ENCODE results near the gene TNIK. TPM values are rescaled to one million over a fixed set of nuclear protein-coding genes. Genes with fewer than 3 reads are reported as not detected.

TNIK gene
- polyA plus RNA-seq, 1 donor from 2014 or later: 19.3 TPM

DNA sequence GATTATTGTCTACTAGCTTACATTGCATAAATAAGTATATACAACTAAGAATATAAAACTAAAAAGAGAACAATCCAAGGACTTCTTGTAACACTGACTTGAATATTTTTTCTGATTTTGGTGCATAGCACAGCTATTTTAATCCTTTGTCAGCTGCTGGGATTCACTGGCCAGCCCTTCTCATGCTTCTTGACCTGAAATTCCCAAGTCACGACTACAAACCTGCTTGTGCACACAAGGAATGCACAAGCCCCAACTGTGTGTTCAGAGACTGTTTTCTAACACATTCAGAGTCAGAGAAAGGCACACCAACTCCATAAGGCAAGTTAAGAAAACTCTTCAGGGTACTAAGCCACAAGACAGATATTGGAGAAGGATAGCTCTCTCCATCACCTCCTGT, 80.9 kb downstream of the TNIK start:
- H3K27ac ChIP-seq (ENCODE audit: low read length): no peak overlapping the region
- no peak overlapping the region for H3K4me2 ChIP-seq (ENCODE audit: low read length)
- H3F3A ChIP-seq (ENCODE audit: insufficient read depth, low read length, poor library complexity, severe bottlenecking): peaks cover 4% of the 10 kb centered on the region
- H3K79me2 ChIP-seq (replicated peaks; ENCODE audit: insufficient read depth, low read length): peaks cover 4% of the 10 kb centered on the region
- H3K9me2 ChIP-seq (ENCODE audit: insufficient read depth, low read length): no peaks in the 10 kb centered on the region
- H3K36me3 ChIP-seq (ENCODE audit: insufficient read depth, low read length): no peaks in the 10 kb centered on the region
- H4K20me1 ChIP-seq (ENCODE audit: insufficient read depth): no peaks in the 10 kb centered on the region
- no peak overlapping the region for H3K9ac ChIP-seq (ENCODE audit: low read length)
- H3K27me3 ChIP-seq (ENCODE audit: insufficient read depth, low read depth, low read length): no peaks in the 10 kb centered on the region
- H3K4me3 ChIP-seq (ENCODE audit: low read length): no peak overlapping the region
- no peak overlapping the region for H2AFZ ChIP-seq (ENCODE audit: low read depth, low read length)
- H3K9me3 ChIP-seq (ENCODE audit: low read length): no peaks in the 10 kb centered on the region
- TF ChIP-seq EP300 (conservative IDR thresholded peaks at IDR 0.05; ENCODE audit: poor library complexity, severe bottlenecking): no peak
- TF ChIP-seq SMC3 (conservative IDR thresholded peaks at IDR 0.05; ENCODE audit: poor library complexity): no peak
- no peak for TF ChIP-seq EZH2 (IDR thresholded peaks at IDR 0.05; ENCODE audit: borderline replicate concordance, insufficient read depth, low read length, poor library complexity, severe bottlenecking)

DNA sequence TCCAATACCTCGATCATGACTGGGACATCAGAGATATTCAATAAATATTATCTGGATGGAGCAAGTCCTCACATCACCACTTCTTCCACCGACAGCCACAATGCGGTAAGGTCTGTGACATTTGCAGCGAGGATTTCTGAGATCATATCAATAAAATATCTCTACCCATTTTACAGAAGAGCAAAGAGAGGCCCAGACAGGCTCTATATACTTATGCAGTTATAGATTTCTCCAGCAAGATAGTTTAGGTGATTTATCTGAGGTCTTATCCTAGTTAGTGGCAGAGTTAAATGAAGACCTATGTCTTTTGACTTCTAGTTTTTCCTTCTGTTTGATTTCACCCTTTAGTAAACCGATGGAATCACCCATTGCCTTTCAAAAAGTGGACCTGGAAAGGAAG, 81.6 kb downstream of the TNIK start:
- H3K4me2 ChIP-seq (ENCODE audit: low read length): no peak overlapping the region
- no peak overlapping the region for H3K4me3 ChIP-seq (ENCODE audit: low read length)
- H3K9me2 ChIP-seq (ENCODE audit: insufficient read depth, low read length): no peaks in the 10 kb centered on the region
- no peak overlapping the region for H3K9ac ChIP-seq (ENCODE audit: low read length)
- no peaks in the 10 kb centered on the region for H4K20me1 ChIP-seq (ENCODE audit: insufficient read depth)
- TF ChIP-seq TAF1 (IDR thresholded peaks at IDR 0.05; ENCODE audit: low read depth) (no peak), EZH2 (IDR thresholded peaks at IDR 0.05; ENCODE audit: borderline replicate concordance, insufficient read depth, low read length, poor library complexity, severe bottlenecking) (no peak), RAD21 (conservative IDR thresholded peaks at IDR 0.05) (no peak), POLR2AphosphoS5 (IDR thresholded peaks at IDR 0.05) (no peak), SMC3 (conservative IDR thresholded peaks at IDR 0.05; ENCODE audit: poor library complexity) (no peak), EP300 (conservative IDR thresholded peaks at IDR 0.05; ENCODE audit: poor library complexity, severe bottlenecking) (no peak)
- TF ChIP-seq, protein P1, sequence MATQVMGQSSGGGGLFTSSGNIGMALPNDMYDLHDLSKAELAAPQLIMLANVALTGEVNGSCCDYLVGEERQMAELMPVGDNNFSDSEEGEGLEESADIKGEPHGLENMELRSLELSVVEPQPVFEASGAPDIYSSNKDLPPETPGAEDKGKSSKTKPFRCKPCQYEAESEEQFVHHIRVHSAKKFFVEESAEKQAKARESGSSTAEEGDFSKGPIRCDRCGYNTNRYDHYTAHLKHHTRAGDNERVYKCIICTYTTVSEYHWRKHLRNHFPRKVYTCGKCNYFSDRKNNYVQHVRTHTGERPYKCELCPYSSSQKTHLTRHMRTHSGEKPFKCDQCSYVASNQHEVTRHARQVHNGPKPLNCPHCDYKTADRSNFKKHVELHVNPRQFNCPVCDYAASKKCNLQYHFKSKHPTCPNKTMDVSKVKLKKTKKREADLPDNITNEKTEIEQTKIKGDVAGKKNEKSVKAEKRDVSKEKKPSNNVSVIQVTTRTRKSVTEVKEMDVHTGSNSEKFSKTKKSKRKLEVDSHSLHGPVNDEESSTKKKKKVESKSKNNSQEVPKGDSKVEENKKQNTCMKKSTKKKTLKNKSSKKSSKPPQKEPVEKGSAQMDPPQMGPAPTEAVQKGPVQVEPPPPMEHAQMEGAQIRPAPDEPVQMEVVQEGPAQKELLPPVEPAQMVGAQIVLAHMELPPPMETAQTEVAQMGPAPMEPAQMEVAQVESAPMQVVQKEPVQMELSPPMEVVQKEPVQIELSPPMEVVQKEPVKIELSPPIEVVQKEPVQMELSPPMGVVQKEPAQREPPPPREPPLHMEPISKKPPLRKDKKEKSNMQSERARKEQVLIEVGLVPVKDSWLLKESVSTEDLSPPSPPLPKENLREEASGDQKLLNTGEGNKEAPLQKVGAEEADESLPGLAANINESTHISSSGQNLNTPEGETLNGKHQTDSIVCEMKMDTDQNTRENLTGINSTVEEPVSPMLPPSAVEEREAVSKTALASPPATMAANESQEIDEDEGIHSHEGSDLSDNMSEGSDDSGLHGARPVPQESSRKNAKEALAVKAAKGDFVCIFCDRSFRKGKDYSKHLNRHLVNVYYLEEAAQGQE (IDR thresholded peaks at IDR 0.05; ENCODE audit: borderline replicate concordance): no peak
- no peaks in the 10 kb centered on the region for H3K27me3 ChIP-seq (ENCODE audit: insufficient read depth, low read depth, low read length)
- H3K79me2 ChIP-seq (replicated peaks; ENCODE audit: insufficient read depth, low read length): peaks cover 4% of the 10 kb centered on the region
- H3K36me3 ChIP-seq (ENCODE audit: insufficient read depth, low read length): no peaks in the 10 kb centered on the region
- no peaks in the 10 kb centered on the region for H3K9me3 ChIP-seq (ENCODE audit: low read length)
- no peak overlapping the region for H2AFZ ChIP-seq (ENCODE audit: low read depth, low read length)
- H3F3A ChIP-seq (ENCODE audit: insufficient read depth, low read length, poor library complexity, severe bottlenecking): no peaks in the 10 kb centered on the region
- no peak overlapping the region for H3K27ac ChIP-seq (ENCODE audit: low read length)

DNA sequence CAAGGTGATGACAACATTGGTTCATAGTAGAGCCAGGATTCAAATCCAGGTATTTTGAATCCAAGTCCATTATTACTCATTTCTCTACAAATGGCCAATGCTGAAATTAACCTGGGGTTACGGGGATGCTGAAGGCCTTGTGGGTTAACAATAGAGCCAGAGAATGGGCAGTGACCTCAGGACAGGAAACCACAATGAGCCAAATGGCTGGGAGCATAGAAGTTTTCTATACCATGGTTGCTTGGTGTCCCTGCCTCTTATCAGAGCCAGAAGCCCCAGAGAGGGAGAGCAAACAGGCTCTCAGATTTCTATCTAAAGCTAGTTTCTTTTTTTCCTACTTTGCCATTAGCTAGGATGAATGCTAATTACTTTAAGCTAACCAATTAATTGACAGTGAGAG, 82.3 kb downstream of the TNIK start:
- H3K9me3 ChIP-seq (ENCODE audit: low read length): no peaks in the 10 kb centered on the region
- H2AFZ ChIP-seq (ENCODE audit: low read depth, low read length): no peak overlapping the region
- TF ChIP-seq, protein P2, sequence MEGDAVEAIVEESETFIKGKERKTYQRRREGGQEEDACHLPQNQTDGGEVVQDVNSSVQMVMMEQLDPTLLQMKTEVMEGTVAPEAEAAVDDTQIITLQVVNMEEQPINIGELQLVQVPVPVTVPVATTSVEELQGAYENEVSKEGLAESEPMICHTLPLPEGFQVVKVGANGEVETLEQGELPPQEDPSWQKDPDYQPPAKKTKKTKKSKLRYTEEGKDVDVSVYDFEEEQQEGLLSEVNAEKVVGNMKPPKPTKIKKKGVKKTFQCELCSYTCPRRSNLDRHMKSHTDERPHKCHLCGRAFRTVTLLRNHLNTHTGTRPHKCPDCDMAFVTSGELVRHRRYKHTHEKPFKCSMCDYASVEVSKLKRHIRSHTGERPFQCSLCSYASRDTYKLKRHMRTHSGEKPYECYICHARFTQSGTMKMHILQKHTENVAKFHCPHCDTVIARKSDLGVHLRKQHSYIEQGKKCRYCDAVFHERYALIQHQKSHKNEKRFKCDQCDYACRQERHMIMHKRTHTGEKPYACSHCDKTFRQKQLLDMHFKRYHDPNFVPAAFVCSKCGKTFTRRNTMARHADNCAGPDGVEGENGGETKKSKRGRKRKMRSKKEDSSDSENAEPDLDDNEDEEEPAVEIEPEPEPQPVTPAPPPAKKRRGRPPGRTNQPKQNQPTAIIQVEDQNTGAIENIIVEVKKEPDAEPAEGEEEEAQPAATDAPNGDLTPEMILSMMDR (IDR thresholded peaks at IDR 0.05; ENCODE audit: poor library complexity, severe bottlenecking): no peak
- no peak for TF ChIP-seq TAF1 (IDR thresholded peaks at IDR 0.05; ENCODE audit: low read depth)
- TF ChIP-seq EP300 (conservative IDR thresholded peaks at IDR 0.05; ENCODE audit: poor library complexity, severe bottlenecking): no peak
- no peak for TF ChIP-seq EZH2 (IDR thresholded peaks at IDR 0.05; ENCODE audit: borderline replicate concordance, insufficient read depth, low read length, poor library complexity, severe bottlenecking)
- TF ChIP-seq, protein P1 (IDR thresholded peaks at IDR 0.05; ENCODE audit: borderline replicate concordance): no peak
- TF ChIP-seq SMC3 (conservative IDR thresholded peaks at IDR 0.05; ENCODE audit: poor library complexity): no peak
- no peak for TF ChIP-seq RAD21 (conservative IDR thresholded peaks at IDR 0.05)
- no peak for TF ChIP-seq MXI1 (conservative IDR thresholded peaks at IDR 0.05; ENCODE audit: poor library complexity, severe bottlenecking)
- no peak for TF ChIP-seq POLR2AphosphoS5 (IDR thresholded peaks at IDR 0.05)
- no peaks in the 10 kb centered on the region for H3K27me3 ChIP-seq (ENCODE audit: insufficient read depth, low read depth, low read length)
- H3K4me3 ChIP-seq (ENCODE audit: low read length): no peak overlapping the region
- H3K79me2 ChIP-seq (replicated peaks; ENCODE audit: insufficient read depth, low read length): peaks cover 4% of the 10 kb centered on the region
- no peak overlapping the region for H3K27ac ChIP-seq (ENCODE audit: low read length)
- no peaks in the 10 kb centered on the region for H4K20me1 ChIP-seq (ENCODE audit: insufficient read depth)
- H3K9me2 ChIP-seq (ENCODE audit: insufficient read depth, low read length): no peaks in the 10 kb centered on the region
- no peak overlapping the region for H3K4me2 ChIP-seq (ENCODE audit: low read length)
- H3K36me3 ChIP-seq (ENCODE audit: insufficient read depth, low read length): no peaks in the 10 kb centered on the region
- no peak overlapping the region for H3K9ac ChIP-seq (ENCODE audit: low read length)
- H3F3A ChIP-seq (ENCODE audit: insufficient read depth, low read length, poor library complexity, severe bottlenecking): no peaks in the 10 kb centered on the region
